ENCODE measurements around the gene SPSB4. TPM values are rescaled to one million over a fixed set of nuclear protein-coding genes. Genes with fewer than 3 reads are reported as not detected.

Gene SPSB4
- total RNA-seq, 1 donor: not detected

- TF ChIP-seq CTCF (IDR thresholded peaks at IDR 0.05; ENCODE audit: insufficient read depth, low read length): no peak
- H3K4me3 ChIP-seq (ENCODE audit: low read depth, low read length): no peak overlapping the region
- no peak for DNase-seq (ENCODE audit: low read depth)
Observed at GRCh38 chr3:141129049-141129448, 77.9 kb downstream of the SPSB4 start.

DNA sequence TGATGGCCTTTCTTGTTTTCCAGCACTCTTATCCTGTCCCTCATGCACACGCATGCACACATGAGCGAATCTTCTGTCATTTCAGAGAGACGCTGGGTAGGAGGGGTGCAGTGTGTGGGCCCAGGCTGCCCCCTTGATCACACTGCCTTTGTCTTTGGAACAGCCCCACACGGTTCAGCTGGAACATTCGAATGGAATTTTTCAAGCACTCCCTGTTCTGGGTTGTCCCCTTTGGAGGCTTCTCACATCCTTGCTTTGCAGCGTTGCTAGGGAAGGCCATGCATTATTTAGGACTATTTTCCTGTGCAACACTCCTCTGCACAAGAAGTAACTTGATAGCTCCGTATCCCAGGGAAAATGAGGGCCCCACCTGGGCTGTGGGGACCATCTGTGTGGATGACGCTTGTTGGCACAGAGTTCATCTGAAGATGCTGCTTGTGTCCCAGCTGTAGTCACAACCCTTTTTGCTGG, 78.4 kb downstream of the SPSB4 start:
- TF ChIP-seq CTCF (IDR thresholded peaks at IDR 0.05; ENCODE audit: insufficient read depth, low read length): no peak
- no peak for DNase-seq (ENCODE audit: low read depth)
- no peak overlapping the region for H3K4me3 ChIP-seq (ENCODE audit: low read depth, low read length)

GRCh38 chr3:141143517-141143916, 92.4 kb downstream of the SPSB4 start:
- no peak for TF ChIP-seq CTCF (IDR thresholded peaks at IDR 0.05; ENCODE audit: insufficient read depth, low read length)
- H3K4me3 ChIP-seq (ENCODE audit: low read depth, low read length): no peak overlapping the region
- DNase-seq (ENCODE audit: low read depth): no peak

DNA sequence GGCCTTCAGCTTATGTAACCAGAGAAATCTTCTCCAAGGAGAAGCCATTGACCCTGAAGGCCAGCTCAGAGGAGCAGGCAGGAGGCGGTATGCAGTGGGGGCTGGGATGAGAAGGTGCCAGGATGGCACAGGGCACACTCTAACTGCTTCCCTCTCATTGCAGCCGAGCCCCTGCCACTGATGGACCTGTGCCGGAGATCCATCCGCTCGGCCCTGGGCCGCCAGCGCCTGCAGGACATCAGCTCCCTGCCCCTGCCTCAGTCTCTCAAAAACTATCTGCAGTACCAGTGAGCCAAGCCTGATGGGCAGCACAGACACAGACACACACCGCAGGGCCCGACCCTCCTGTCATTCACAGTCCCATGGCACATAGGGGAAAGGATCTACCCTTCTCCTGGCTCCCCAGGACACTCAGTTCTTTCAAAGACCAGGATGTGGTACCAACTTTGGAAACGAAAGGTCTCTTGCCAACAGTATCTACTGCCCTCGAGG, 95.9 kb downstream of the SPSB4 start:
- DNase-seq (ENCODE audit: low read depth): no peak
- no peak for TF ChIP-seq CTCF (IDR thresholded peaks at IDR 0.05; ENCODE audit: insufficient read depth, low read length)
- H3K4me3 ChIP-seq (ENCODE audit: low read depth, low read length): no peak overlapping the region

GRCh38 chr3:141147657-141148056, 96.5 kb downstream of the SPSB4 start:
- H3K4me3 ChIP-seq (ENCODE audit: low read depth, low read length): no peak overlapping the region
- no peak for TF ChIP-seq CTCF (IDR thresholded peaks at IDR 0.05; ENCODE audit: insufficient read depth, low read length)
- DNase-seq (ENCODE audit: low read depth): no peak

DNA sequence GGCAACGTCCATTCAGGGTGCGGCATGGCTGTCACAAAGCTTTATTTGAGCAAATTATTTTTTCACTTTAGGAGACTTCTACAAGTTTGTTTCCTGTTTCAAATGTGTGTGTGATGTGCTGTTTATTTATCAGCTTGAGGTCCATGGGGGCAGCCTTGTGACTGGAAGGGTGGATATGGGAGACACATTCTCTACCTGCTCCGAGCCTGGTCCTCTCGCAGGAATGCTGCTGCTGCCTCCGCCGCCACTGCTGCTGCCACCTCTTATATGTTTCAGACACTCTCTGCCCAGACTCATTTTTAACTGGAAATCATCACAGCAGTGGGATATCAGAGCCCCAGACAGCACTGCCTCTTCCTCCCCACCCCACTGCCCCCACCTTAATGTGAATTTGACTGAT, 97.0 kb downstream of the SPSB4 start:
- no peak for DNase-seq (ENCODE audit: low read depth)
- H3K4me3 ChIP-seq (ENCODE audit: low read depth, low read length): no peak overlapping the region
- no peak for TF ChIP-seq CTCF (IDR thresholded peaks at IDR 0.05; ENCODE audit: insufficient read depth, low read length)

- TF ChIP-seq CTCF (IDR thresholded peaks at IDR 0.05; ENCODE audit: insufficient read depth, low read length): no peak
- DNase-seq (ENCODE audit: low read depth): no peak
- no peak overlapping the region for H3K4me3 ChIP-seq (ENCODE audit: low read depth, low read length)
Observed at GRCh38 chr3:141148770-141149169, 97.6 kb downstream of the SPSB4 start.
